Stimulated activated CD8-positive, alpha-beta memory T cell treated with anti-CD3 and anti-CD28 coated beads, Interleukin-12 subunit alpha, Interleukin-12 subunit beta, amount 100 ng/mL, for 24 hours (primary cell): ENCODE measurements around the gene NAP1L4.

Experiments
- DNase-seq: peaks from one replicate; pipeline ENCODE4 v3.0.0-alpha.2; 2020; ENCODE audit errors: extremely low read depth

NAP1L4 gene

GRCh38 chr11:2994336-2994730, 2.2 kb upstream of the NAP1L4 start:
- DNase-seq = no peak

- no peak for DNase-seq
These were observed 832 bp upstream of the NAP1L4 start for GRCh38 chr11:2992997-2993325.

GRCh38 chr11:2991452-2992233, 486 bp downstream of the NAP1L4 start:
- DNase-seq = no peak

GRCh38 chr11:2990617-2991451, 1.3 kb downstream of the NAP1L4 start:
- no peak for DNase-seq

GRCh38 chr11:2989551-2989950, 2.6 kb downstream of the NAP1L4 start:
- DNase-seq = no peak

GRCh38 chr11:2989006-2989405, 3.1 kb downstream of the NAP1L4 start:
- no peak for DNase-seq

GRCh38 chr11:2987881-2988861, 4.0 kb downstream of the NAP1L4 start:
- DNase-seq = no peak

GRCh38 chr11:2983908-2984307, 8.2 kb downstream of the NAP1L4 start:
- DNase-seq = no peak

GRCh38 chr11:2982214-2982613, 9.9 kb downstream of the NAP1L4 start:
- no peak for DNase-seq

GRCh38 chr11:2981130-2981529, 11.0 kb downstream of the NAP1L4 start:
- no peak for DNase-seq

- DNase-seq = no peak
These were observed 11.8 kb downstream of the NAP1L4 start for GRCh38 chr11:2980168-2980840.

- no peak for DNase-seq
These were observed 15.0 kb downstream of the NAP1L4 start for GRCh38 chr11:2977113-2977512.

- no peak for DNase-seq
These were observed 15.7 kb downstream of the NAP1L4 start for GRCh38 chr11:2976294-2977063.

- DNase-seq = no peak
These were observed 16.5 kb downstream of the NAP1L4 start for GRCh38 chr11:2975594-2975993.

GRCh38 chr11:2974272-2974671, 17.9 kb downstream of the NAP1L4 start:
- no peak for DNase-seq

- DNase-seq = no peak
These were observed 23.7 kb downstream of the NAP1L4 start for GRCh38 chr11:2968341-2968900.

- no peak for DNase-seq
These were observed 27.3 kb downstream of the NAP1L4 start for GRCh38 chr11:2964782-2965181.

GRCh38 chr11:2963761-2964160, 28.4 kb downstream of the NAP1L4 start:
- DNase-seq = no peak

GRCh38 chr11:2963112-2963754, 28.9 kb downstream of the NAP1L4 start:
- no peak for DNase-seq

GRCh38 chr11:2961080-2961479, 31.0 kb downstream of the NAP1L4 start:
- DNase-seq = no peak
